Measurements from ENCODE around the gene ATP2C2.

Gene ATP2C2

GRCh38 chr16:84426804-84427203 is 58.5 kb downstream of the ATP2C2 start:
- Histone ChIP-seq H3K9me3 (ENCODE audit: control insufficient read depth, insufficient read depth, low read depth, low read length) (no peaks in the 10 kb centered on the region), H3K4me3 (ENCODE audit: low read depth, low read length) (no peak overlapping the region), H3K4me1 (ENCODE audit: control insufficient read depth, insufficient read depth, low read length) (no peaks in the 10 kb centered on the region), H3K27ac (ENCODE audit: extremely low read depth, low read depth, low read length) (no peak overlapping the region), H3K36me3 (ENCODE audit: control insufficient read depth in 2 of 2, insufficient read depth in 1 of 2, low read length in 2 of 2) (no peaks in the 10 kb centered on the region)
- POLR2A ChIA-PET: interaction anchor here (0.6 kb wide), 1 partner anchor 149 kb away, joined by 3 read pairs; no protein-coding TSS in a partner anchor
- no peak for TF ChIP-seq ZNF157 (tag by site-specific recombination; IDR thresholded peaks at IDR 0.05)
- TF ChIP-seq ZBTB20 (tag by site-specific recombination; IDR thresholded peaks at IDR 0.05): no peak
- no peak for TF ChIP-seq ZNF585B (tag by site-specific recombination; IDR thresholded peaks at IDR 0.05)
- TF ChIP-seq TSHZ1 (tag by site-specific recombination; IDR thresholded peaks at IDR 0.05; ENCODE audit: borderline replicate concordance): no peak
- no peak for TF ChIP-seq WT1 (tag by site-specific recombination; IDR thresholded peaks at IDR 0.05)
- CTCF ChIA-PET: no interaction called here

DNA sequence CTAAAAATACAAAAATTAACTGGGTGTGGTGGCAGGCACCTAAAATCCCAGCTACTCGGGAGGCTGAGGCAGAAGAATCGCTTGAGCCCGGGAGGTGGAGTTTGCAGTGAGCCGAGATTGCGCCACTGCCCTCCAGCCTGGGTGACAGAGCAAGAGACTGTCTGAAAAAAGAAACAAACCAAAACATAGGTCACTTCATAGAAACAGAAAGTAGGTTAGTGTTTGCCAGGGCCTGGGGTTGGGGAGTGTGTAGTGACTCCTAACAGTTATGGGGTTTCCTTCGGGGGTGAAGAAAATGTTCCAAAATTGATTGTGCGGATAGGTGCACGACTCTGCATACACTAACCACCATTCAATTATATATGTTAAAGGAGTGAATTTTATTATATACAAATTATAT is 59.2 kb downstream of the ATP2C2 start:
- Histone ChIP-seq H3K36me3 (ENCODE audit: control insufficient read depth in 2 of 2, insufficient read depth in 1 of 2, low read length in 2 of 2) (no peaks in the 10 kb centered on the region), H3K4me1 (ENCODE audit: control insufficient read depth, insufficient read depth, low read length) (no peaks in the 10 kb centered on the region), H3K4me3 (ENCODE audit: low read depth, low read length) (no peak overlapping the region), H3K9me3 (ENCODE audit: control insufficient read depth, insufficient read depth, low read depth, low read length) (no peaks in the 10 kb centered on the region), H3K27ac (ENCODE audit: extremely low read depth, low read depth, low read length) (no peak overlapping the region)
- no peak for TF ChIP-seq ZNF302 (tag by site-specific recombination; IDR thresholded peaks at IDR 0.05; ENCODE audit: low read depth)
- TF ChIP-seq MEIS1 (CRISPR knock-in tag; IDR thresholded peaks at IDR 0.05; ENCODE audit: borderline replicate concordance): no peak
- no peak for TF ChIP-seq ZBTB26 (tag by site-specific recombination; optimal IDR thresholded peaks at IDR 0.05)
- no peak for TF ChIP-seq ZBTB44 (tag by site-specific recombination; IDR thresholded peaks at IDR 0.05)
- TF ChIP-seq, protein P1, sequence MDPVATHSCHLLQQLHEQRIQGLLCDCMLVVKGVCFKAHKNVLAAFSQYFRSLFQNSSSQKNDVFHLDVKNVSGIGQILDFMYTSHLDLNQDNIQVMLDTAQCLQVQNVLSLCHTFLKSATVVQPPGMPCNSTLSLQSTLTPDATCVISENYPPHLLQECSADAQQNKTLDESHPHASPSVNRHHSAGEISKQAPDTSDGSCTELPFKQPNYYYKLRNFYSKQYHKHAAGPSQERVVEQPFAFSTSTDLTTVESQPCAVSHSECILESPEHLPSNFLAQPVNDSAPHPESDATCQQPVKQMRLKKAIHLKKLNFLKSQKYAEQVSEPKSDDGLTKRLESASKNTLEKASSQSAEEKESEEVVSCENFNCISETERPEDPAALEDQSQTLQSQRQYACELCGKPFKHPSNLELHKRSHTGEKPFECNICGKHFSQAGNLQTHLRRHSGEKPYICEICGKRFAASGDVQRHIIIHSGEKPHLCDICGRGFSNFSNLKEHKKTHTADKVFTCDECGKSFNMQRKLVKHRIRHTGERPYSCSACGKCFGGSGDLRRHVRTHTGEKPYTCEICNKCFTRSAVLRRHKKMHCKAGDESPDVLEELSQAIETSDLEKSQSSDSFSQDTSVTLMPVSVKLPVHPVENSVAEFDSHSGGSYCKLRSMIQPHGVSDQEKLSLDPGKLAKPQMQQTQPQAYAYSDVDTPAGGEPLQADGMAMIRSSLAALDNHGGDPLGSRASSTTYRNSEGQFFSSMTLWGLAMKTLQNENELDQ (tag by site-specific recombination; IDR thresholded peaks at IDR 0.05; ENCODE audit: low read depth): no peak
- TF ChIP-seq MYNN (tag by site-specific recombination; IDR thresholded peaks at IDR 0.05; ENCODE audit: borderline replicate concordance): no peak
- TF ChIP-seq GLIS1 (tag by site-specific recombination; IDR thresholded peaks at IDR 0.05): no peak
- ChIA-PET POLR2A (interaction anchor here (0.6 kb wide), 1 partner anchor 150 kb away, joined by 3 read pairs; no protein-coding TSS in a partner anchor), CTCF (interaction anchor here (0.6 kb wide), 1 partner anchor 300 kb away, joined by 3 read pairs; no protein-coding TSS in a partner anchor)

DNA sequence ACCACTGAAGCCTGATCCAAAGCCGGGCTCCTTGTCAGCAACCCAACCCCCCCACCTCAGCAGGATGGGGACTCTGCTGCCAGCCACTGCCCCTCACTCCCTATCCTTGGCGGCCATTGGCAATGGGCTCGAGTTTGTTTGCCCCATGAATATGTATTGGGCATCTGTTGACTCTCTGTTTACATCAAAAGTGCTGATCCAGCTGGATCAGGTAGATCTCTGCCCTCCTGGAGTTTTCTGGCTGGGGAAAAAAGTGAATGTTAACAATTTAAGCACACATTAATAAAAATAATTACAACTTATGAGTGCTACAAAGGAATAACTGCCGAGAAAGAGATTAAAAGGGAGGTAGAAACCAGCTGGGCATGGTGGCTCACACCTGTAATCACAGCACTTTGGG is 62.5 kb downstream of the ATP2C2 start:
- no peak for TF ChIP-seq ZNF660 (tag by site-specific recombination; IDR thresholded peaks at IDR 0.05)
- no peak for TF ChIP-seq ZSCAN30 (tag by site-specific recombination; IDR thresholded peaks at IDR 0.05)
- no peak for TF ChIP-seq ZBTB20 (tag by site-specific recombination; IDR thresholded peaks at IDR 0.05)
- TF ChIP-seq ZNF404 (tag by site-specific recombination; IDR thresholded peaks at IDR 0.05): no peak
- no peak for TF ChIP-seq ZSCAN23 (tag by site-specific recombination; IDR thresholded peaks at IDR 0.05)
- no peak for TF ChIP-seq ZNF530 (tag by site-specific recombination; IDR thresholded peaks at IDR 0.05; ENCODE audit: low read depth)
- TF ChIP-seq GLIS1 (tag by site-specific recombination; IDR thresholded peaks at IDR 0.05): no peak
- H3K9me3 ChIP-seq (ENCODE audit: control insufficient read depth, insufficient read depth, low read depth, low read length): no peaks in the 10 kb centered on the region
- H3K4me1 ChIP-seq (ENCODE audit: control insufficient read depth, insufficient read depth, low read length): no peaks in the 10 kb centered on the region
- no peak overlapping the region for H3K27ac ChIP-seq (ENCODE audit: extremely low read depth, low read depth, low read length)
- H3K4me3 ChIP-seq (ENCODE audit: low read depth, low read length): no peak overlapping the region
- no peaks in the 10 kb centered on the region for H3K36me3 ChIP-seq (ENCODE audit: control insufficient read depth in 2 of 2, insufficient read depth in 1 of 2, low read length in 2 of 2)
- ChIA-PET CTCF (interaction anchor here (0.6 to 1.1 kb wide), 2 partner anchors 9 to 267 kb away, joined by 3 to 4 read pairs; no protein-coding TSS in a partner anchor), POLR2A (no interaction called here)

Data from HEK293 (cell line).